Placental pericyte (primary cell): ENCODE measurements around the gene ERP27. TPM values are rescaled to one million over a fixed set of nuclear protein-coding genes. Genes with fewer than 3 reads are reported as not detected.

Experiments
- total RNA-seq: library from RNA; depleted of rRNA; stranded (reverse); fragments of >200 nt; gene quantifications from 2 replicates; pipeline ENCODE4 v1.2.3, GENCODE V29; 2012

The ERP27 gene
- total RNA-seq, result 0.29 TPM in 1 of 2 replicates, not detected in the other

GRCh38 chr12:14938301-14938700 lies at the start of gene ERP27:
Gene ERP27, minus strand, starts transcription at chr12:14938537. Its CDS starts 29 bp downstream, at chr12:14938508.

GRCh38 chr12:14972816-14973215 lies 34.5 kb upstream of the ERP27 start, which contains the start of gene PDE6H:
Gene PDE6H, plus strand, starts transcription at chr12:14973042. Its CDS starts 4,971 bp downstream, at chr12:14978013.

GRCh38 chr12:14961466-14962152 lies 23.3 kb upstream of the ERP27 start, which contains the start of gene ARHGDIB:
Gene ARHGDIB, minus strand, starts transcription at chr12:14961601. Its CDS starts 10,889 bp downstream, at chr12:14950712.

GRCh38 chr12:14885718-14886221 lies 52.6 kb downstream of the ERP27 start, which contains the start of gene MGP:
Gene MGP, minus strand, starts transcription at chr12:14885854. Its CDS starts 63 bp downstream, at chr12:14885791.

Other genes starting within 250 kb of the ERP27 start
- not detected in 2 replicates for gene GUCY2C, start 241.9 kb downstream of the ERP27 start, total RNA-seq
- 12.5 and 24.2 TPM in 2 replicates for gene WBP11, start 135.1 kb downstream of the ERP27 start, total RNA-seq
- 0.44 and 0.86 TPM in 2 replicates for gene C12orf60, start 134.9 kb downstream of the ERP27 start, total RNA-seq
- not detected in 2 replicates for gene SMCO3, start 124.4 kb downstream of the ERP27 start, total RNA-seq
- under 0.01 and 0.14 TPM in 2 replicates for gene ART4, start 95.0 kb downstream of the ERP27 start, total RNA-seq
- 1.0 and 3.7 TPM in 2 replicates for gene MGP, start 52.7 kb downstream of the ERP27 start, total RNA-seq
- 3.5 and 46.7 TPM in 2 replicates for gene ARHGDIB, start 23.1 kb upstream of the ERP27 start, total RNA-seq
- not detected in 2 replicates for gene PDE6H, start 34.5 kb upstream of the ERP27 start, total RNA-seq